Stimulated activated CD4-positive, alpha-beta T cell treated with anti-CD3 and anti-CD28 coated beads, Interleukin-15, amount 100 ng/mL, for 48 hours (primary cell): ENCODE results near the gene ALKBH7.
"Not testable (repeated sequence)": the region's sequence is repeated elsewhere in the genome, so short reads cannot be mapped to it uniquely, and the experiment has no call there.

Source experiments
- DNase-seq, 2 donors: peaks; one replicate each; pipeline ENCODE4 v3.0.0-alpha.2; 2020; ENCODE audit warnings: low read depth in 2 of 2

The ALKBH7 gene

DNA sequence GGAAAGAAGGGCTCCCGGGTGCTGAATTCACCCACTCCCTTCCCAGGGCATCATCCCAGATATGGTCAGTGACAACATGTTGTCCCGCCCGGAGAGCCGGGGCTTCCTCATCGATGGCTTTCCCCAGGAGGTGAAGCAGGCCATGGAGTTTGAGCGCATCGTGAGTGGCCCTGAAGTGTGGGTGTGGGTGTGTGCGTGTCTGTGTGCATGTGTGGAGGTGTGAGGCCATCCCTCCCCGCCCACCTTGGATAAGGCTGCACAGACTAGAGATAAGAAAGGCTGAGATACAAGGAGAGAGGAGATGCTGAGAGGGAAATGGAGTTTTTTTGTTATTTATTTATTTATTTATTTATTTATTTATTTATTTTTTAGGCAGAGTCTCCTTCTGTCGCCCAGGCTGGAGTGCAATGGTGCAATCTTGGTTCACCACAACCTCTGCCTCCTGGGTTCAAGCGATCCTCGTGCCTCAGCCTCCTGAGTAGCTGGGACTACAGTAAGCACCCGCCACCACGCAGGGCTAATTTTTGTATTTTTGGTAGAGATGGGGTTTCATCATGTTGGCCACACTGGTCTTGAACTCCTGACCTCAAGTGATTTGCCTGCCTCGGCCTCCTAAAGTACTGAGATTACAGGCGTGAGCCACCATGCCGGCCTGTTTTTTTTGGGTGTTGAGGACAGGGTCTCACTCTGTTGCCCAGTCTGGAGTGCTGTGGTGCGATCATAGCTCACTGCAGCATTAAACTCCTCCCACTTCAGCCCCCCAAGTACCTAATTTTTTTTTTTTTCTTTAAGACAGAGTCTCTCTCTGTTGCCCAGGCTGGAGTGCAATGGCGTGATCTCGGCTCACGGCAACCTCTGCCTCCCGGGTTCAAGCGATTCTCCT is 27.7 kb downstream of the ALKBH7 start:
- not testable (repeated sequence) for DNase-seq

DNA sequence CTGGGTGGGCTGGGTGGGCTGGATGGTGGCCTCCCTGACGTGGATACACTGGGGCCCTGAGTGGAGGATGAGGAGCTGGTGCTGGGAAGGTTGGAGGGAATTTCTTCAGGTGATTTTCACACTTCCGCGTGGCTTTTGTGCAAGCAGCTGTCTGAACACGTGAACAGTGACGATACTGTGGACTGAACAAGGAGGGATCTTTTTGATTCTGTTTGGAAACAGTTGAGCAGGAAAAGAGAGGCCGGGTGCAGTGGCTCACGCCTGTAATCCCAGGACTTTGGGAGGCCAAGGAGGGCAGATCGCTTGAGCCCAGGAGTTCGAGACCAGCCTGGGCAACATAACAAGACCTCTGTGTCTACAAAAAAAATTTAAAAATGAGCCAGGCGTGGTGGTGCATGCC is 29.5 kb downstream of the ALKBH7 start:
- DNase-seq: no peak

DNA sequence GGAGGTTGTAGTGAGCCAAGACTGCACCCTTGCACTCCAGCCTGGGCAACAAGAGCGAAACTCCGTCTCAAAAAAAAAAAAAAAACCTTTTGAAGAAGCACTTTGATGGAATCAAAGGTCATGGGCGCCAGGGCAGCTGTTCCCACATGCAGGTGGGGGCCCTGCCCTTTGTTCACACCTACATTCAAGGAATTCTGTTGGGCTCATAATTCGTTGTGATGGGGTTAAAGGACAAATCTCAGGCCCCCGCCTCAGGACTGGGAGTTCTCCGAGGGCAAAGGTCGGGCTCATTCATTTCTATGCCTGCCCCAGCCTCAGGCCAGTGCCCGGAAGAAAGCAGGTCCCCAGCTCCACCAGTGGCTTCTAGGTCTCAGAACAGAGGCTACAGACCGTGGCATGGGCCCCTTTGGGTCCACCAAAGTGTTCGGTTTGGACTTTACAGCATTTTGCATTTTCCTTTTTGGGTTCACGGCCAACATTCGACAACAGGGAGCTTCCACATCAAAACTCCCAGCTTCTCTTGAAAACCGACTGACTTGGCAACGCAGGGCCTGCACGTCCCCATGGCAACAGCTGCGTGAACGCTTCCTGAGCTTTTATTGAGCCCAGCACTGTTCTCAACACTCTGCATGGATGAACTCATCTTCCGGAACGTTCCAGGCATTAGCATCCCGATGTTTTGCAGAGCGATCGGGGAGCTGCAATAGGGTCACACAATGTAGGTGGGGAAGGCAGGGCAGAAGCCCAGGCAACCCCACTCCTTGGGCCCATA is 30.4 kb downstream of the ALKBH7 start:
- no peak for DNase-seq

DNA sequence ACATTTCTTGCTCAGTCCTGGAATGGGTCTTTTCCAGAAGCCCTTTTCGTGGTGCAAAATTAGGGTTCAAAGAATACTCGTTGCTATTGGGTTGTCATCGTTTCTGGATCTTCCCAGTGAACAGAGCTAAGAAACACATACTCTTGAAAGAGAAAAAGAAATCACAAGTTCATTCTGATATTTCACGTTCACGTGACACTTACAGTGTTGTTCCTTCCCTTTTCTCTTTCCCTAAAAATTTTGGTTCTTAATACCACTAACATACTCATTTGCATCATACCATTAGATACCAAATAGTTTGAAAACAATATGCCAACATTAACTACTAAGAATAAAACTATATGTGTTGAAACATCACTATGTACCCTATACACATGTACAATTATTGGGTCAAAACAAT is 33.8 kb downstream of the ALKBH7 start:
- DNase-seq: no peak

DNA sequence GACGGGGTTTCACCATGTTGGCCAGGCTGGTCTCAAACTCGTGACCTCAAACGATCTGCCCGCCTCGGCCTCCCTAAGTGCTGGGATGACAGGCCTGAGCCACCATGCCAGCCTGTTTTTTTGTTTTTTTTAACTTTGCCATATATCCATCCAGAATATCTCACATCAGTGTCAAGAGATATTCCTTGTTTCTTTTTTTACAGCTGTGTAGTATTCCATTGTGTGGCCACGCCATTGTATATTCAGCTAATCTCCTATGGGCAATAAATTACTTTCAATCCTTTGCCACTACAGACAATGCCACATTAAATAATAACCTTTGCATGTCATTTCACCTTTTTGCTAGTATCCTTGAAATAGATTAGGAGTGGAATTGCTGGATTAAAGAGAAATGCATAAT is 36.8 kb downstream of the ALKBH7 start:
- no peak for DNase-seq

DNA sequence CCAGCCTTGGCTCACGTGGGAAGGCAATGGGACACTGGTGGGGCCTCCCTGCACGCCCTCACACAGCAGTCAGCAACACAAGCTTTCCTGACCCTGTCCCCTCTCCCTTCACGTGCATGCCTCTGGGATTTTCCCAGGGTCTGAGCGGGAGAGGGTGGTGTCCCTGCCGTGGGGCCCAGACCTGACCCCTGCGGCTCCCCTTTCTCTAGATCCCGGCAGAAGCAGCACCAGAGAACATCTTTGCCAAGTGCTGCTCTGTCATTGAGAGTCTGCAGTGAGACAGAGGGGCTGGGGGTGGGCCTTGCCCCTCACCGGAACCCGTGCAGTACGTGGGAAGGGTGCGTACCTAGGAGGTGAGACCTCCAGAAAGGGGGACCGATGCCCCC is 39.5 kb downstream of the ALKBH7 start:
- DNase-seq: no peak

DNA sequence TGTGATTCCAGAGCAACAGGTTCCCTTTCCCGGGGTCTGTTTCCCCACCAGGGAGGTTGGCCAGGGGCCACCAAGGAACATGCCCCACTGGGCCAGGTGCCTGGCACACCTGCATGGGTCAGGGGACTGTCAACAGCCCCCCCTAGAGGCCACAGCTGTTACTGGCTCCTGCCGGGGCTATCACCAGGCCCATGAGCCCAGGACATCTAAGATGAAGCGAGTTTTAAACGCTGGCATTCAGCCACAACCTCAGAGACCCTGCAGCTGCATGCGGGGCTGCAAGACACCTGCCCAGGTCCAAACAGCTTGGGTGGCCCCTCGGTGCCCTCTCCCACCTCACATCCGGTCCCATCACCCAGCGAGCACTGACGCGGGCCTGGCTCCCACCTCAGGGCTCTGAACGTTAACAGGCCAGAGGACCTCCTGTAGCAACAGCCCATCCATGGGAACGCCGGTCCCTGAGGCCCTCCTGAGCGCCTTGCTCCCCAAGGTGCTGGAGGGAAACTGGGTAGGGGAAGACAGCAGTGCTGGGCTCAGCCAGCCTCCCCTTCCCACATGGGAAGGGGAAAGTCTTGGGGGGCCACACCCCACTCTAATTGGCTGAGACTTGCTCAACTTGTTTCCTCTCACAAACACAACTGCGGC is 40.0 kb downstream of the ALKBH7 start:
- DNase-seq: peak in 1 of 2 donors; percentile 51

DNA sequence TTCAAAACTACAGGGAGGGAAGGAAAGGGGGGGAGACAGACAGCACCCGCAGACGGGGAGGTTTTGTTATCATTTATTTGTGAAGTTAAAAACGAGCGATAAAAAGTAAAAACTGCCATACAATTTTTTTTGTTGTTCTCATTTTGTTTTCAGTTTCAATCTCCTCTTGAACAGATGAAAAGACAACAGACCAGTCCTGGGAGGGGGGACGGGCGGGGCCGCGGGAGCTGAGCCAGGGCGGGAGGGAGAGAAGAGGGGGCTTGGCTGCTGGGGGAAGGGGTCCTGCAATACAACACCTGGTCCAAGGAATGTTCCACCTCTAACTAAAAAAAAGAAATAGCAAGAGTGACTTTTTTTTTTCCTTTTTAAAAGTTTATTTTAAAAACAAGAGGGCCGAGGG is 40.7 kb downstream of the ALKBH7 start:
- no peak for DNase-seq

DNA sequence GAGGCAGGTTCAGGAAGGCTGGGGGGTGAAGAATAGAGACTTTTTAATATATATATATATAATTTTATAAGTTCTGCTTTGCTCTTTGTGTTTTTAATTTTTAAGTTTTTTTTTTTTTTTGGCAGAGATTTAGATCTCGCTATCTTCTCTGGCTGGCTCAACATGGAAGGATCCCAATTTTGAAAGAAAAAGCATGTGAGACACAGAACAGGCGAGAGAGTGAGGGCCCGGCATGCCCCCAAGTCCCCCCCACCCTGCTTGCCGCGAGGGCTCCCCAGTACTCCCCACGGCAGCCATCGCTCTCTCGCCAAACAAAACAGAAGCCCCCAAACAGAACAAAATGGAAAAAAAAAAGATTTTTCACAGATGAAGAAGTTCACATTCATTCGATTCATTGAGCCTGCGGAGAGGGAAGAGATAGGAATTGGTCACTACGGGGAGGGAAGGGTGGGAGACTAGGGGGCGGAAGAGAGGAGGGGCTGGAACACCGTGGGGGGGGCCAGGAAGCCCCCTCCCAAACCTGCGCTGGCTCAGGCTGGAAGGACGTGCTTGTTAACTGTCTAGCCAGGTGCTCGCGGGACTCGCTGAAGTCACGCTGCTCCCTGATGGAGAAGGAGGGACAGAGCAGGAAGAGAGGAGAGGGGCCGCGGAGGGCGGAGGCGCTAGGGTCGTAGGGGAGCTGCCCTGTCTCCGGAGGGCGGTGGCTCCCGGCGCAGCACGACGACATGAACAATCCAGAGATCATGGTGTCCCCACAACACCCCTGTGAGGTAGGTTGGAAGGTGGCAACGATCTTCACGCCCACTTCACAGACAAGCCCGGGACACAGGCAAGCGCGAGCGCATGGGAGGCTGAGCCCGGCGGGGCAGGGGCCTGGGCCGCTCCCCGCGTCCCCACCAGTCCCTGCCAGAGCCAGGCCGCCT is 41.4 kb downstream of the ALKBH7 start:
- no peak for DNase-seq

DNA sequence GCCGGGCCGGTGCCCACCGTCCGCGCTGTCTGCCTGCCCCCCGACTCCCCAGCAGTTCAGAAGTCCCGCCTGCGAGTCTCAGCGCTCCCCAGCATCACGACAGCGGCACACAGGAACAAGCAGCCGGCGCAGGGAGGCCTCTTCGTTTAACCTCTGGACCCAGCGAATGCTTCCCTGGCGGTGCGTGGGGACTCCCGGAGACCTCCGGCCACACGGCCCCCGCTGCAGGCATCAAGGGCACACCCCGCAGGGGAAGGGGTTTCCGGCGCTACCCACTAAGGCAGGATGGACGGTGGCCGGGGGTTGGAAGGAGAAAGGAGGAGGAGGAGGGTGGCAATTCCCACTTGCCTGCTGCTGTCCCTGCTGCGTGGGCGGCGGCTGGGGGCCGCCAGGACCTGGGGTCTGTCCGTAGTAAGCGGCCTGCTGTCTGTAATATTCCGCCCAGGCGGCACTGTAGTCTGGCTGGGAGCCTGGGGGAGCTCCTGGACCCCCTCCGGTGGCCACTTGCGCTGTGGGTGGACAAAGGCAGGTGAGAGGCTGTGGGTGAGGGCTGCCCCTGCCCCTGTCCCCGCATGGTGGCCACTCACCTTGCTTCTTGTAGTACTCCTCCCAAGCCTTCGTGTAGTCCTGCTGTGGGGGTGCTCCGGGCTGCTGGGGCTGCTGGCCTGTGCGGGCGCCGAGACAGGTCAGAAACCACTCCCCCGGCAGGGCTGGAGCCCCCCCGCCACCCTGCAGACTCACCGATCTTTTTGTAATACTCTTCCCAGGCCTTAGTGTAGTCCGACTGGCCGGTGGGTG is 42.4 kb downstream of the ALKBH7 start:
- DNase-seq: no peak

DNA sequence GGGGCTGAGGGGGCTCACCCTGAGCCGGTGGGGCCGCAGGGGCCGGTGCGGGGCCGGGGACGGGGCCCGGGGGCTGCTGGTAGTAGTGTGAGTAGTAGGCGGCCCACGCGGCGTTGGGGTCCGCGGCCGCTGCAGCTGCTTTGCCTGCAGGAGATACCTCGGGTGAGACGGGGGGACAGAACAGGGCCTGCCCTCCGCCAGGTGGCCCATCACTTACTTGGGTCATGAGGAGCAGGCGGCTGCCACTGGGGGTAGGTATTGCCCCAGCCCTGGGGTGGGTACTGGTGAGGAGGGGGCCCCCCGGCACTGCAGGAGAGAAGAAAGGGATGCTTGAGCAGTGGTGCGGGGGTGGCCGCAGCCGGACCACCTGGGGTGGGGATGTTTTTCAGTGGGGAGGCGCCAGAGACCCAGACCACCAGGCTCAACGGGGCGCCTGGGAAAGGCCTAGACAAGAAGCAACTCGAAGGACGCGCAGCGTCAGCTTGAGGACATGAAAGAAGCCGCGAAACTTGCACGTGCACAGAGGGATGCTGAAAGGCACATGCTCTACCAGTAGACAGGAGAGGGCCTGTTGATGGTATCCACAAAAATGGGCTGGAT is 43.1 kb downstream of the ALKBH7 start:
- DNase-seq: no peak

DNA sequence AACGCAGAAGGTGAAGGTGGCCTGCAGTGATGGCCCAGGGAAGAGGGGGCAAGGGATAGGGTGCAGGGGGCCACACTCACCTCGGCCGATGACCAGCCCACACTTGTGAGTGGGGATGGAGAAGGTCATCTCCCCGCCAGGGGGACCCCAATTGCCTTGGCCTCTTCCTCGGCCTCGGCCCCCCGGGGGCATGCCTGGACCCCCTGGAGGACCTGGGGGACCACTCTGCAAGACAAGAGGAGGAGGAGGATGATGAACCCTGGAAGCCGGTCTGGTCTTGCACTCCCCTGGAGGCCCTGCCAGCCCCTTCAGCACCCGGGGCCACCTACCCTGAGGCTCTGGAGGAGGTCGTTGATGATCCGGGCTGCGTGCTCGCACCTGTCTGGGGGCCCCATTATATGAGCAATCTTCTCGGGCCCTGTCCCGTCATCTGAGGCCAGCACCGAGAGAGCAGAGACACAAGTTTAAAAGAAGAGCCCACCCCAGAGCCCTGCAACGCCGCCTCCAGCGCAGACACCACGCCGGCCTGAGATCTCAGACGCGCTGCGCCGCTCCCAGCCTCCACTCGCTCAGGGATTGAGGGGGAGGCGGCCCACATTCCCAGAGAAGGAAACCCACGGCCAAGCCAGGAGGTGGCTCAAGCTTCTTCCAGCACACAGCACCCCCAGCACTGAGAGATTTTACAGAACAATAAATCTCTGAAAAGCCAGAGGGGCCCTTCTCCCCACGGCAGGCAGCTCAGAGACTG is 44.2 kb downstream of the ALKBH7 start:
- DNase-seq: no peak

DNA sequence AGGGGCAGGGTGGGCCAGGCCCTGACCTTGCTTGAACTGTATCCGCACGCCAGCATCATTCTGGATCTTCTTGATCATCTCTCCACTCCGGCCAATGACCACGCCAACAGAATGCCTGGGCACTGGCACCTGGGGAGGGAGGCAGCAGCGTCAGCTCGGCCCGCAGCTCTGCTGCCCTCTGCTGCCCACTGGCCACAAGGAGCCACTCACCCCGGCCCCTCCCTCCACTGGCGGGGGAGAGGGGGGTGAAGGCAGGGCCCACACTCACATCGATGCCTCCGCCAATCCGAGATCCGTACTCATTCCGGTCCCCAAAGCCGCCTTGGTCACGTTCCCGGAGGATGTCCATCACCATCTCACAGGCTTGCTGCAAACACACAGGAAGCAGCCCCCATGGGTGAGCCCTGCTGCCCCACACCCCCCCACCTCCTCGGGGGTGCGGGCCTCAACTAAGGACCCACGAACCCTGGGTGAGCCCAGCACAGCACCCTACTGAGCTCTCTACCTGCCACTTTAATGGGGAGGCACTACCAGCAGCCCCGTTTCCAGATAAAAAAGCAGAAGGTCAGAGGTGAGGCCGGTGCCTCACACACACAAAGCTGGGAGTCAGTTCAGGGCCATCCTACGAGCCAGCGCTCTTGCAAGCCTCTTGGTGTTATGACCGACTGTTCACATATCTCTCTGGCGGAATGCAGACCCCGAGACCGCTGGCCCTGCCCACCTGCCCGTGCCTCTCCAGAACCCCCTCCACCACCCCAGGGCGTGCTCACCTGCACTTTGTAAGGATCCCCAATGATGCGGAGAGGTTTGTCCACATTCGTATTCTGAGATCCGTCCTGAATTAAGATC is 45.3 kb downstream of the ALKBH7 start:
- no peak for DNase-seq

DNA sequence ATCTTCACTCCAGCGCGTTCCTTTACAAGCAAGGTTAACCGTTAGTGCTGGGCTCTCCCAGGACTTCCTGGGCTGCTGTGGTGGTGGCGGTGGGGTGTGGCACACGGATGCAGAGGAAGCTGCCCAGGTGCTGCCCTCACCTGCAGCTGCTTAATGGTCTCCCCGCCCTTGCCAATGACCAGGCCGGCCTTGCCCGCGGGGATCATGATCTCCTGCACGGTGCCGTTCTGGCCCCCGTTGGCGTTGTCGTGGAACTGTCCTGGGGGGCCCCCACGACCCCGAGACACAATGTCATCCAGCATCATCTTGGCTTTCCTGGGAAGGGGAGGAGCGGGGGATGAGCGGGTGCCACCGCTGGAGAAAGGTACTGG is 46.0 kb downstream of the ALKBH7 start:
- no peak for DNase-seq

DNA sequence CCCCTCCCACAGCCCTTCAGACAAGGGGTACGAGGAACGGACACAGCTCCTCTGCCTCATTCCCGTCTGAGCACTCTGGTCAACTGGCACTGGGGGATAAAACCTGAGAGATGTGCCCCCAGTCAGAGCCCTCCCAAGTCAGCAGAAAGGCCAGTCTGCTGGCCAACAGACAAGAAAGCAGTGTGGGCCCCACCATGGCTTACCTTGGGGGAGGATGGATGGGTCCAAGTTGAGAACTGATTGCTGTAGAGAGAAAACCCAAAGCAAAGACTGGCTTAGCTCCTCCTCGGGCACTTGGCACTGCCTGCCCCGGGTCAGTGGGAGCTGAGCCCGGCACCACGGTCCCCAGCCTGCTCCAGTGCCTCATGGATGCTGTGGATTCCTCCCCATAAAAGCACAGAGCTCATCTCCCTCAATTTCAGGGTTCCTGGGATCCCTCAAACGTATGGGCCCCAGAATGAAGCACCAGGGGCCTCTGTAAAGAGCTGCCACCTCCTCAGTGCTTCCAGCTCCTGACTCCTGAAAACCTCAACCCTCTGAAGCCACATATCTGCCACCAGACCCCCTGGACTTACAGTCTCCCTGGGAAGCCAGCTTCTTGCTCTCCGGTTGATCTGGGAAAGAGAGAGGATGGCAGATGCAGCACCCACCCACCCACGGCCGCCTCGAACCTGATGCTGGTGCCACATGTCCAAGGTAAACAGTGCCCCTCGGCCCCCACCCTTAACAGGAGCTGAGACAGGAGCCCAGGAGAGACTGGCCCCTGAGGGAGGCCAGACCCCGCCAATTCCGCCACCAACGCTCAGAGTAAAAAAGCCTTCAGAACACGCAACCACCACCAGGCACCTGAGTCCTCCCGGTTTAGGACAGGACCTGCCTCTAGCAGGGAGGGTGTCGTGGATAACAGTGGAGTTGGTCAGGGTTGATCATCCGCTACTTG is 48.8 kb downstream of the ALKBH7 start:
- DNase-seq: no peak

DNA sequence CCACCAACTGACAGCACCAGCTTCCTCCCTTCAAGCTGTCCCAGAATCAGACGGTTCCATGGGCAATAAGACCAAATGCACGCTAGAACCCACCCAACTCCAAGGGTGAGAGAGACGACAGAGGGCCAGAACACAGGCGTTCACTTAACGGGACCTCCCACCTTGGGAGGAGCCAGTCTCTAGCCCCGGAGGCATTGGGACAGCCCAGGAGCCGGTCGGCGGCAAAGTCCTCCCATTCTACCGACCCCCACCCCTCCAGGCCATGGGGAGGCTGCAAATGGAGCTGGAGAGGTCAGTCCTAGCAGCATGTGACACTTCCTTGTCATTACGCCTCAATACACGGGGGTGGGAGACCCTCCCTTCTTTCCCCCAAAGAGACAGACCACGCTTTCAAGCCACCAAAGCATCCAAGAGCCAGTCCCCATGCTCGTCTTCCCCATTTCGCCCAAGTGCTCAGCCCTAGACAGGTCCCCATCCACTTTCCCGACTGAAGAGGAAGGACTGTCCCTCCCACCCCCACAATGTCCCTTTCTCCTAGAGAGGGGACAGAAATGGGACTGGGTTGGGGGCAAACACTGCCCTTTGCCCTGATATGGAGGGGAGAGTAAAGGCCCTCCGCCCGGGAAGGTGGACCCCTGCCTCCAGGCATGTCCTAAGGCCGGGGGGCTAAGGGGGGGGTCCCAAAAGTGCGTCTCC is 51.1 kb downstream of the ALKBH7 start:
- no peak for DNase-seq
